SU-DHL-6 (cell line): ENCODE data around the gene SFN.

Experiments used
- H2AFZ ChIP-seq: fragments of 200-600 bp; sonication (generic); 2 replicates; pipeline ENCODE4 v1.6.1; 2014; ENCODE audit warnings: low read depth, mild to moderate bottlenecking, moderate library complexity, mixed read lengths, antibody characterized with exemption, low read length; ENCODE audit not compliant: severe bottlenecking
- H3F3A ChIP-seq: fragments of 200-600 bp; shearing (Covaris generic); 2 replicates; pipeline ENCODE4 v1.6.0; 2016; ENCODE audit warnings: antibody characterized with exemption, mild to moderate bottlenecking; ENCODE audit not compliant: insufficient read depth
- H3K27ac ChIP-seq: fragments of 200-600 bp; sonication (generic); 2 replicates; pipeline ENCODE4 v1.5.1; 2016; ENCODE audit warnings: low read depth, mild to moderate bottlenecking, low read length, moderate library complexity, mixed read lengths
- H3K27me3 ChIP-seq: fragments of 200-600 bp; sonication (generic), shearing (Covaris generic); 2 replicates; pipeline ENCODE4 v1.6.0; 2014; ENCODE audit warnings: mild to moderate bottlenecking, low read length
- H3K36me3 ChIP-seq: fragments of 200-600 bp; sonication (generic); 2 replicates; pipeline ENCODE4 v1.6.1; 2014; ENCODE audit warnings: mild to moderate bottlenecking, low read length, mixed read lengths
- H3K4me2 ChIP-seq: fragments of 300-600, 200-600 bp; shearing (Covaris generic), sonication (generic); 2 replicates; pipeline ENCODE4 v1.6.0; 2014; ENCODE audit warnings: low read length, low read depth, mild to moderate bottlenecking; ENCODE audit not compliant: poor library complexity, severe bottlenecking
- H3K4me3 ChIP-seq: fragments of 200-600 bp; sonication (generic); 2 replicates; pipeline ENCODE4 v1.5.1; 2014; ENCODE audit warnings: antibody characterized with exemption, low read length, mild to moderate bottlenecking, mixed read lengths; ENCODE audit not compliant: insufficient read depth, poor library complexity, severe bottlenecking
- H3K79me2 ChIP-seq: fragments of 200-600 bp; sonication (generic); 2 replicates; pipeline ENCODE4 v1.6.1; 2014; ENCODE audit warnings: mild to moderate bottlenecking, low read length, moderate library complexity; ENCODE audit not compliant: insufficient read depth
- H3K9ac ChIP-seq: fragments of 200-600 bp; sonication (generic); 2 replicates; pipeline ENCODE4 v1.7.0; 2014; ENCODE audit warnings: mild to moderate bottlenecking, low read length
- H3K9me2 ChIP-seq: fragments of 200-600 bp; sonication (generic); replicated peaks from 2 replicates; pipeline ENCODE4 v1.6.1; 2014; ENCODE audit warnings: low read length; ENCODE audit not compliant: insufficient read depth
- H3K9me3 ChIP-seq: fragments of 200-600 bp; sonication (generic); 2 replicates; pipeline ENCODE4 v1.6.1; 2014; ENCODE audit warnings: low read length, mixed read lengths; ENCODE audit not compliant: insufficient read depth
- H4K20me1 ChIP-seq: fragments of 200-600 bp; sonication (generic); 2 replicates; pipeline ENCODE4 v1.6.1; 2014; ENCODE audit warnings: low read depth, mild to moderate bottlenecking, antibody characterized with exemption, low read length, moderate library complexity, mixed read lengths
- CTCF ChIP-seq: fragments of 200-600 bp; sonication (generic); IDR thresholded peaks from one replicate; pipeline ENCODE4 v1.5.1; 2017; ENCODE audit warnings: antibody characterized with exemption, mild to moderate bottlenecking, low read length, moderate library complexity; ENCODE audit not compliant: insufficient read depth, poor library complexity, severe bottlenecking
- EZH2phosphoT487 ChIP-seq: fragments of 200-600 bp; sonication (generic), shearing (Covaris generic); conservative IDR thresholded peaks from 2 replicates; pipeline ENCODE4 v1.6.1; 2018; ENCODE audit warnings: mild to moderate bottlenecking, antibody characterized with exemption, low read length, moderate library complexity, mixed read lengths

SFN gene

DNA sequence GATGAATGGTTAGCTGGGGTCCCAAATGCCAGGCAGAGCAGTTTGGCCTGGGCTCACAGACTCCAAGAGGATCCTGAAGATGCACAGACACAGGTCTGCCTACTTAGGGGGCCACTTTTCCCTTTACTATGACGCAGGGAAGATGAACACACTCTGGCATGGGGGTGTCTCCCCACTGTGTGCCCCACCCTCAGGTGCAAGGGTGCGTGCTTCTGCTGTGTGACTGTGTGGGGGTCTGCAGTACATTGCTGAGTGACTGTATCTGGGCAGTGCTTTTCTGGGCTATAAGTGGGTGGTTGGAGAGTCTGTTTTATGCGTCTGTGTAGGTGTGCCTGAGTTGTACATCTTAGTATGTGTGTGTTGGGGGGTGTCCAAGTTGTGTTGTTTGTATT, 47.0 kb downstream of the SFN start:
- no peak overlapping the region for H3K4me2 ChIP-seq
- H3K9me2 ChIP-seq: no peaks in the 10 kb centered on the region
- no peak overlapping the region for H3K27ac ChIP-seq
- no peaks in the 10 kb centered on the region for H3K27me3 ChIP-seq
- no peaks in the 10 kb centered on the region for H3K36me3 ChIP-seq
- no peaks in the 10 kb centered on the region for H3F3A ChIP-seq
- TF ChIP-seq EZH2phosphoT487 (no peak), CTCF (no peak)
- H3K9ac ChIP-seq: no peak overlapping the region
- H3K4me3 ChIP-seq: no peak overlapping the region
- H3K79me2 ChIP-seq: no peaks in the 10 kb centered on the region
- H2AFZ ChIP-seq: no peak overlapping the region
- no peaks in the 10 kb centered on the region for H4K20me1 ChIP-seq
- H3K9me3 ChIP-seq: no peaks in the 10 kb centered on the region

DNA sequence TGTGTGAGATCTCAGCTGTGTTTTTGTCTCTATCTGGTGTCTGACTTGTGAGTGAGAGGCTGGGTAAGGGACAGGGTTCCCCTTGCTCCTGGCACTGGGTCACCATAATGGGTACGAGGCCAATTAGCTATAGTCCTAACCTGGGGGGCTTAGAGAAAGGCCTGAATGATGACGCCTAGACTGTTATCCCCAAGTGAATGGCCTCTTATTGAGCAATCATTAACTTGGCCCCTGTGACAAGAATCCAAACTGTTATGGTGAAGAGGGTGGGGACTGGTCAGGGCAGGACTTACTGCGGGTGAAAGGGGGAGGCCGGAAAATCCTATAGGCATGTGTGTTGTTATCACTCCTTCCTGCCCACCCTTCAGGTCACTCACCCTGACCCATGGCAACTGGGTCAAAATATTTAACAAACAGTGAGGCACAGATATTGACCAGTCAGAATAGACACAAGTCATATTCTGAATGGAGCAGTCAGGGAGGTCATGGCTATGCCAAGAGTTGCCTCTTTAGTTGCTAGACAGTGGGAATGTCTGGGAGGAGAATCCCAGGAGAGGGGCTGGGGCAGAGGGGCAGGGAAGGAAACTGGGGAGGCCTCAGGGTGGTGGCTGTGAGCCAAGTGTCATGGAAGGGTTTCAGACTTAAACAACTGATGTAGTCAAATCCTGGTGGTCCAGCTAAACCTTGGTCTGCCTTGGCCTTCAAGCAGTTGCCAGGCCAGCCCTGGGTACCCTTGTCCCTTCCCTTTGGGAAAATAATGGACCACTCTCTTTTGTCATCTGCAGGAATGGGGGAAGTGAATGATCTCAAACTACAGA, 47.6 kb downstream of the SFN start:
- Histone ChIP-seq H3K9me3 (no peaks in the 10 kb centered on the region), H3K79me2 (no peaks in the 10 kb centered on the region), H2AFZ (no peak overlapping the region), H4K20me1 (no peaks in the 10 kb centered on the region), H3K9me2 (no peaks in the 10 kb centered on the region), H3K9ac (no peak overlapping the region), H3K27me3 (no peaks in the 10 kb centered on the region), H3K4me2 (no peak overlapping the region), H3K36me3 (no peaks in the 10 kb centered on the region), H3K4me3 (no peak overlapping the region), H3K27ac (no peak overlapping the region), H3F3A (no peaks in the 10 kb centered on the region)
- TF ChIP-seq CTCF (no peak), EZH2phosphoT487 (no peak)

GRCh38 chr1:26911399-26912146, 48.6 kb downstream of the SFN start:
- Histone ChIP-seq H3K27ac (no peak overlapping the region), H2AFZ (no peak overlapping the region), H3K4me3 (no peak overlapping the region), H4K20me1 (no peaks in the 10 kb centered on the region), H3K4me2 (no peak overlapping the region), H3F3A (no peaks in the 10 kb centered on the region), H3K9ac (no peak overlapping the region), H3K36me3 (no peaks in the 10 kb centered on the region), H3K79me2 (no peaks in the 10 kb centered on the region), H3K9me3 (no peaks in the 10 kb centered on the region), H3K27me3 (no peaks in the 10 kb centered on the region), H3K9me2 (no peaks in the 10 kb centered on the region)
- no peak for TF ChIP-seq CTCF
- no peak for TF ChIP-seq EZH2phosphoT487
